ENCODE results near the gene EYA4.
"Not testable (repeated sequence)": the region's sequence is repeated elsewhere in the genome, so short reads cannot be mapped to it uniquely, and the experiment has no call there.

The EYA4 gene

GRCh38 chr6:133352046-133352445 lies 110.9 kb downstream of the EYA4 start:
- no peak for DNase-seq

- DNase-seq: no peak
These were observed 111.9 kb downstream of the EYA4 start for GRCh38 chr6:133353061-133353460.

- DNase-seq: no peak
These were observed 114.8 kb downstream of the EYA4 start for GRCh38 chr6:133355922-133356321.

DNA sequence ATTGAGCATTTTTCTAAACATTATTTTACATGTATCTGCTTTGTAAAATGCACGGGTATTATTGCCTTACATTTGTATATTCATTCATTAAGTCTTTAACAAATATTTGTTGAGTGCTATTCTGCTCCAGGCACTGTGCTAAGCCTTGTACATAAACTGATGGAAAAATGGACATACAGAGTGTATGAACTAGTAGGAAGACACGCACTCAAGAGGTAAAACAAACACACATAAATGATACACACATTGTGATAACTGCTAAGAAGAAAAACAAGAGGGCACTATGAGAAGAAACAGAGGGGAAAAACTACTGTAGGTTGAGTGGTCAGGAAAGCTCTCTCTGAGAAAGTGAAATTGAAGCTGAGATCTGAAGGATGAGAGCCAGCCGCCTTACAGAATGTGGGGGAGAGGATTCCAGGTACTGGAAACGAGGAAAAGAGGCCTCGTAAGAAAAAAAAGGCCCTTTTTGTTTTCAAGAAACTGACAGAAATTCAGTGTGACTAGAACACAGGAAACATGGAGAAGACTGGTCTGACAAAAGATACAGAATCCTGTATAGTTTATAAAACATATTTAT lies 117.5 kb downstream of the EYA4 start:
- no peak for DNase-seq

- no peak for DNase-seq
These were observed 118.1 kb downstream of the EYA4 start for GRCh38 chr6:133359256-133359655.

- DNase-seq: no peak
These were observed 118.6 kb downstream of the EYA4 start for GRCh38 chr6:133359760-133360159.

- no peak for DNase-seq
These were observed 119.0 kb downstream of the EYA4 start for GRCh38 chr6:133360194-133360593.

- DNase-seq: no peak
These were observed 121.7 kb downstream of the EYA4 start for GRCh38 chr6:133362813-133363212.

DNA sequence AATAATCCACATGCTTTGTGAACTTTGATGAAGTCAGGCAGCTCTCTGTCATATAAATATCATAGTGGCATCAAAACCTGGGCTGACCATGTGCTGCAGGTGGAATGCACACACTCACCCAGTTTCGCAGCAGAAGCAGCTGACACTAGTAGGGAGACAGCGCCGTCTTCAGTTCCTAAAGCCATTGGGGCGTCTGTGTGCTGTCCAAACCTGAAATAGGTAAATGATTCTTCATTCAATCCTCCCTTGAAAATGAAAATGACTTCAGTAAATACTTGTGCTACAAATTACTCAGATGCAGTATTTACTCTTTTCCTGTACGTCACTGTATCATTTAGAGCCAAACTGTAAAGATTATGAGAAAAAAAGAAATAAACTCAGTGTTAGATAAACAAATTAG lies 127.5 kb downstream of the EYA4 start:
- DNase-seq: no peak

GRCh38 chr6:133369773-133370272 lies 128.7 kb downstream of the EYA4 start:
- no peak for DNase-seq

GRCh38 chr6:133376743-133377142 lies 135.6 kb downstream of the EYA4 start:
- no peak for DNase-seq

GRCh38 chr6:133377219-133377618 lies 136.1 kb downstream of the EYA4 start:
- no peak for DNase-seq

GRCh38 chr6:133380047-133380446 lies 138.9 kb downstream of the EYA4 start:
- no peak for DNase-seq

- DNase-seq: no peak
These were observed 139.6 kb downstream of the EYA4 start for GRCh38 chr6:133380723-133381122.

DNA sequence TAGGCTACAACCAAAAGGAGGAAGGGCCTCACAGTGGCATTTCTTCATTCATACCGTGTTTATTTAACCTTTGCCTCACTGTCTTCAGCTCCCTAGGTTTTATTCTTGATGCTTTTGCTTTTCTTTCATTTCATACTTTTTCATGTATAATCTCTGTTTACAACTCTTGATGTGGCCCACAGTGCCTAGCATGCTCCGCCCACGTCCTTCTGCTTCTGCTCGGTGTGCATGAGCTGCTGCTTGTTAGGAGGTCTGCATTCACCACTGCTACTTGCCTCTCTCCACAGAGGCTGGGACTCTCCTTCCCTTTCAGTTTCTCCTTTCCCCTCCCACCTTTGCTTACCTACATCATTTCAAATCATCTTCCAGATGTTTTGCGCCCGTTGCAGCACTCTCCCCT lies 147.6 kb downstream of the EYA4 start:
- no peak for DNase-seq

GRCh38 chr6:133390168-133390567 lies 149.0 kb downstream of the EYA4 start:
- no peak for DNase-seq

DNA sequence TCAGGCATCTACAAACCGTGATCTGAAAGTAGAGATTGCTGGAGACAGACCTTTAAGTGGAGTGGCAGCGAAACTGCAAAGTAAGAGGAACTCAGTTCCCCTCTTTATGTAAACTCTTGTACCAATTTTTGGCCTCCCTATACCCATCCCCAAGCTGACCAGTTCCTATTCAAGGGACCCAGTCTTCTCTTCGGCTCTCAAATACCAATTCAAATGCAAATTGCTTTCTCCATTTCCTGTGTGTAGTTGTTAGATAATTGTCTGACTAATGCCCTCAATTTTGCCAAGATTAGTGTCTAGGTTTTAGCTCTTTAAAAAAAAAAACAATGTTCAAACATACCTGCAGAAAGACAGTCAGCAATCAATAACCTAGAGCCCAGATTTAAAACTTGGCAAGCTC lies 150.9 kb downstream of the EYA4 start:
- DNase-seq: no peak

DNA sequence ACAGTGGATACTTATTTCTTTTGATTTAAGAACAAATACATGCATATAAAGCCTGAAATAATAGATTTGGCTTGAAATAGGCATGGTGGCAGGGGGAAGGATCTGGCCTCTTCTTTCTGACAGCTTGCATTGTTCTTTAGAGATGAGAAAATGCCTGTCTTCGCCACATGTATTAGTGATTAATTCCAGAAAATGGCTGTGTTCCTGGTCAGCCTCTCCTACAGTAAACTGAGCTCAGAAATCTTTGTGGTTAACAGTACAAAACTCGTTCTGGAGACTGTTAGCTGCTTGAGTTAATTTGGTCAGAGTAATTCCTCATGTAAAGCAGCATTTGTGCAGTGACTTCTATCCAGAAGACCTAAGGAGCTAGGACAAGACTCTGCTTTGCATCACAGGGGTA lies 151.5 kb downstream of the EYA4 start:
- DNase-seq: no peak

DNA sequence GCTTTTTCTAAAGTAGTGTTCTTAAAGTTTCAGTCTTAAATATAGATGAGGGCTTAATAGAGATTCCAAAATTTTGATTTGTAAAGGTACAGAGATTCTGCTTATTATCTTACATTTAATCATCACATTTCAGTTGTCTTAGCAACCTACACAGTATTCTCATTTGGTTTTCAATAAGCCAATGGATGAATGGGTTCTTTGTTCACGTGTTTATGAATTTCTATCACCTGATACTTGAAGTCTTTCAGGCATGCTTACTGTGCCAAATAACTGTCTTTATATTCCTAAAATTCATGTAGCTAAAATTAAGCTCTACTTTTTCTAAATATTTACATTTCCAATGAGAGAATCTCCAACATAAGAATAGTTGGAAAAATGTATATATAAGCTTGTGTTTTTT lies 152.7 kb downstream of the EYA4 start:
- no peak for DNase-seq

DNA sequence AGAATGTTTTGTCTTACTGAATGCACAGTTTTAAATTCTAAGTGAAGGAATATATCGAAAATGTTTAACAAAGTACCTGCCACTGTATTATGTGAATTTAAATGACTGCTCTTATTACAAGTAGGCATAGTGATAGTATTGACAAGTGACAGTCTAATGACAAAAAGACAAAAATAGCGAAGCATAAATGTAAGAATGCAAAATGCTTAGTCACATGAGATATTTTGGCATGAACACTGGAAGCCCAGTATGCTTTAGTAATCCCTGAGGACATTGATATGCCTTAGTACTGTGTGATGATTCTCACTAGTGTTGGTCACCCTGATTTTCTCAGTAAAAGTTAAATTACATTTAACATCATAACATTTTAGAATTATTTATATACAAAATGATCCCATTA lies 153.5 kb downstream of the EYA4 start:
- no peak for DNase-seq

DNA sequence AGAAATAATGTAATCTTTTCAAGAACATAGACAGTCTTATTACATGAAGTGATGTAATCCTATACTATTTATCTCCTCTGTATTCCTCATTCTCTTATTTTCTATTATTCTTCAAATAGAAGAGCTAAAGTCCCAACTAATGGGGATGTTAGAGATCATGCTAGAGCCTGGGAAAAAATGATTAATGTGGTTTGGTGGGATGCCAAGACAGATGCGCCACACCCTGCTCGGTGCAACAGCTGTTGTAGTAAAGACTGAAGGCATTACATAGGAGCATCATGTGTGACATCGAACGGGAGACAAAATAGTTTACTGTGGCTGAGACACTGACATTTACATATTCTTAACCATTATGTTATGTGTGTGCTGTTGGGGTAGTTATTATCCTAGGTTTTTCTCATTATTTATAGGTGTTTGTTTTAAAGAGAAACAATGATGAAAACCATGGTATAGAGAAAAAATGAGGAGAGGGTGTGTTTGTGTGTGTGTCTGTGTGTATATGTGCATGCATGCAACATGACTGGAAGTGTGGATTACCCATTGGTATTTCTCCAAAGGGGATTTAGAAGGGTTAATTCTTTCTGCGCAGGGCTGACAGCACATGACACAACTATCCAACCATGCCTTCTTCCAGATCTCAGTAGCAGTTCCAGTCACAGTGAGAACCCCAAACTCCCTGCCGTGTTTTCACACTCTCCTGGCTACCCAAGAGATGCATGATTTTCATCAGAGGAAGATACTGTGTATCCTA lies 155.3 kb downstream of the EYA4 start:
- no peak for DNase-seq

GRCh38 chr6:133396984-133397348 lies 155.8 kb downstream of the EYA4 start:
- DNase-seq: no peak

- not testable (repeated sequence) for DNase-seq
These were observed 156.4 kb downstream of the EYA4 start for GRCh38 chr6:133397601-133398000.

DNA sequence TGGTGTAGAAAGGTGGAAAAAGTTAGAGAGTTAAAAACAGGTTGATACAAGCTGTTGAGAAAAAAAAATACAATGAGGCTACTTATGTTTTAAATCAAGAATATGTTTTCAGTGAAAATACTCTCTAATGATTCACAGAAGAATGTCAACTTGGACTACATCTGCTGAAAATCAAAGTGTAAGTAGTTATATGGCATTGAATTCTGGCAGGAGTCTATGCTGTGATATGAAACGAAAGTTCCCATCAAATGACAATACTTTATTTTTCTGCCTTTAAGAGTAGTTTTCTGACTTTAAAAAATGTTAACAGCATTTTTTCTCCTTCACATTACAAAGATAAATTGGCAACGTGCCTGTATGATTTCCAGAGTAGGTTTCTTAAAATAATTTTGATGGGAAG lies 158.3 kb downstream of the EYA4 start:
- DNase-seq: no peak
